Measurements from ENCODE around the gene SLC1A1.

Gene SLC1A1

DNA sequence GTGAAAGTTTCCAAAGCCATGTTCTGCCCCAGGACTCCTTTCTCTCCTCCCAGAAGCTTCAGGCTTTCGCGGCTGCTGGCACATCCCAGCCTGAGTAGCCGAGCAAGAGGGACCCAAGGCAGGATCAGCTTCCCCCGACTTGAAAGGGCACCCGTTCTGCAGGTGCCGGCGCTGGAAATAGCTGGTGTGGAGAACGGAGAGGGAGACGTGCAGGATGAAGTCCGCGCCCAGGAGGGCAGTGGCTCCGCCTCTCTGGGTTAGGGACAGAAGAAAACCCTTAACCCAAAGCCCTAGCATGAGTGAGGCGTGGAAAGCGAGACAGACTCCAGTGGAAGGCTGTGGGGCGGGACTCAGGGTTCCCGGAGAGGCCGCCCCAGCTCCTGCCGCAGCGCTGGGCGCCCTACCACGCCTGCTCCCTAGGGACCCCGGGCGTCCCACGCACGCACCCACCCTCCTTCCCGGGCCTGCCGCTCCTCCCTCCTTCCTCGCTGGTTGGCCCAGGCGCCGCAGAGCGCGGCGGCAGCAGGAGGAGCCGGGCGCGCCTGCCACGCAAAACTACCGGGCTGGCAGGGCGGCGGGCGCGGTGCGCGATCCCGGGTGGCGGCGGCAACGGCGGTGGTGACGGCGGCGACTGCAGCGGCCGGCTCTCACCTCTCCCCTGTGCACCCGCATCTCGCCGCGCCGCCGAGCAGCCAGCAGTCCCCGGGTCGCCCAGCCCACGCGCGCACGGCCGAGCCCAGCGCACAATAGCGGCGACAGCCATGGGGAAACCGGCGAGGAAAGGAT is at the start of gene SLC1A1:
TSS of gene SLC1A1 (plus strand) at position 550 of the 786 bp plus-strand sequence. CDS start at position 762, 212 bp downstream.
- TF ChIP-seq EZH2 (IDR thresholded peaks at IDR 0.05; ENCODE audit: borderline replicate concordance, low read length) (no peak), CTCF (IDR thresholded peaks at IDR 0.05; ENCODE audit: low read length) (no peak)
- peak within 1 kb of the TSS; percentile 6; the same call in 1 of the 2 replicates for H3K4me2 ChIP-seq (ENCODE audit: low read length)
- peak within 1 kb of the TSS; percentile 10 for H3K4me3 ChIP-seq (ENCODE audit: low read depth, low read length, poor library complexity, severe bottlenecking)
- no peak within 1 kb of the TSS for H2AFZ ChIP-seq (ENCODE audit: low read length)
- no peak within 1 kb of the TSS for H3K9ac ChIP-seq (ENCODE audit: low read length)
- no peaks in the 10 kb centered on the region for H4K20me1 ChIP-seq (ENCODE audit: insufficient read depth, low read length)
- no peaks in the 10 kb centered on the region for H3F3A ChIP-seq (ENCODE audit: insufficient read depth, low read length)
- peaks cover 4% of the 10 kb centered on the region; the same call in 1 of the 2 replicates for H3K27me3 ChIP-seq (ENCODE audit: insufficient read depth, low read length)
- H3K79me2 ChIP-seq (ENCODE audit: insufficient read depth, low read length): no peaks in the 10 kb centered on the region
- no peaks in the 10 kb centered on the region for H3K9me3 ChIP-seq (ENCODE audit: low read length)
- H3K4me1 ChIP-seq (ENCODE audit: insufficient read depth, low read length, severe bottlenecking): no peaks in the 10 kb centered on the region
- H3K27ac ChIP-seq (ENCODE audit: low read depth, low read length, poor library complexity, severe bottlenecking): no peak within 1 kb of the TSS
- H3K36me3 ChIP-seq (ENCODE audit: insufficient read depth, low read length): no peaks in the 10 kb centered on the region
- no peaks in the 10 kb centered on the region for H3K9me2 ChIP-seq (ENCODE audit: low read depth, low read length)

GRCh38 chr9:4442806-4443205 is 47.5 kb upstream of the SLC1A1 start:
- H4K20me1 ChIP-seq (ENCODE audit: insufficient read depth, low read length): no peaks in the 10 kb centered on the region
- H3K9ac ChIP-seq (ENCODE audit: low read length): no peak overlapping the region
- no peaks in the 10 kb centered on the region for H3K9me2 ChIP-seq (ENCODE audit: low read depth, low read length)
- H2AFZ ChIP-seq (ENCODE audit: low read length): no peak overlapping the region
- TF ChIP-seq EZH2 (IDR thresholded peaks at IDR 0.05; ENCODE audit: borderline replicate concordance, low read length) (no peak), CTCF (IDR thresholded peaks at IDR 0.05; ENCODE audit: low read length) (no peak)
- no peaks in the 10 kb centered on the region for H3F3A ChIP-seq (ENCODE audit: insufficient read depth, low read length)
- no peak overlapping the region for H3K4me3 ChIP-seq (ENCODE audit: low read depth, low read length, poor library complexity, severe bottlenecking)
- no peak overlapping the region for H3K4me2 ChIP-seq (ENCODE audit: low read length)
- no peaks in the 10 kb centered on the region for H3K9me3 ChIP-seq (ENCODE audit: low read length)
- H3K27me3 ChIP-seq (ENCODE audit: insufficient read depth, low read length): no peaks in the 10 kb centered on the region
- no peaks in the 10 kb centered on the region for H3K79me2 ChIP-seq (ENCODE audit: insufficient read depth, low read length)
- H3K27ac ChIP-seq (ENCODE audit: low read depth, low read length, poor library complexity, severe bottlenecking): no peak overlapping the region
- H3K4me1 ChIP-seq (ENCODE audit: insufficient read depth, low read length, severe bottlenecking): no peaks in the 10 kb centered on the region
- H3K36me3 ChIP-seq (ENCODE audit: insufficient read depth, low read length): no peaks in the 10 kb centered on the region

DNA sequence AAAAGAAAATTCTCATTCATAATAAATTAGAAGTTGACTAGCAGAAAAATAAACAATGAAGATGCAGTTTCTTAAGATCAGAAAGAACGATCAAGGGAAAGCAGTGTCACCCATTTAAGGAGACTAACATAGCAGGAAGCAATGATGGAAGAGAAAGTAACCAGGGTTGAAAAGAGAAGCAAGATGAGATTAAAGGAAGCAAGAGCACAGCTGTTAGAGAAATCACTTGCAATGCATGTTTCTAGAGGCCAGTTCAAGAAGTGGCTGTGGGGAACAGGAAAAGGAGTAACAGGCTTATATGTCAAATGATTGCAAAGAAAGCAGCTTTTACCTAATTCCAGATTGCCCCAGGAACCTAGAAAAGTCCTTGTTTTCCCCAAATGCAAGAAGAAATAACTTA is 46.8 kb upstream of the SLC1A1 start:
- H3K4me3 ChIP-seq (ENCODE audit: low read depth, low read length, poor library complexity, severe bottlenecking): no peak overlapping the region
- no peaks in the 10 kb centered on the region for H3K36me3 ChIP-seq (ENCODE audit: insufficient read depth, low read length)
- no peaks in the 10 kb centered on the region for H3K79me2 ChIP-seq (ENCODE audit: insufficient read depth, low read length)
- H4K20me1 ChIP-seq (ENCODE audit: insufficient read depth, low read length): no peaks in the 10 kb centered on the region
- no peak overlapping the region for H2AFZ ChIP-seq (ENCODE audit: low read length)
- H3K27me3 ChIP-seq (ENCODE audit: insufficient read depth, low read length): no peaks in the 10 kb centered on the region
- no peaks in the 10 kb centered on the region for H3K9me2 ChIP-seq (ENCODE audit: low read depth, low read length)
- TF ChIP-seq EZH2 (IDR thresholded peaks at IDR 0.05; ENCODE audit: borderline replicate concordance, low read length) (no peak), CTCF (IDR thresholded peaks at IDR 0.05; ENCODE audit: low read length) (no peak)
- no peaks in the 10 kb centered on the region for H3K4me1 ChIP-seq (ENCODE audit: insufficient read depth, low read length, severe bottlenecking)
- no peak overlapping the region for H3K4me2 ChIP-seq (ENCODE audit: low read length)
- H3F3A ChIP-seq (ENCODE audit: insufficient read depth, low read length): no peaks in the 10 kb centered on the region
- no peaks in the 10 kb centered on the region for H3K9me3 ChIP-seq (ENCODE audit: low read length)
- no peak overlapping the region for H3K9ac ChIP-seq (ENCODE audit: low read length)
- no peak overlapping the region for H3K27ac ChIP-seq (ENCODE audit: low read depth, low read length, poor library complexity, severe bottlenecking)

Measured in OCI-LY1 (cell line).